ENCODE results near the gene TIMP1.

TIMP1 gene

GRCh38 chrX:47563801-47564315, 18.4 kb upstream of the TIMP1 start:
- H3K36me3 ChIP-seq (ENCODE audit: insufficient read depth, low read length) = peaks cover 38% of the 10 kb centered on the region
- no peak overlapping the region for H3K27ac ChIP-seq (ENCODE audit: low read depth, low read length)
- no peaks in the 10 kb centered on the region for H3K4me1 ChIP-seq (ENCODE audit: insufficient read depth, low read length)

GRCh38 chrX:47564438-47565085, 17.7 kb upstream of the TIMP1 start:
- Histone ChIP-seq H3K9ac (ENCODE audit: low read length) (no peak overlapping the region), H3K4me3 (ENCODE audit: low read depth in 1 of 2, low read length in 2 of 2) (no peak overlapping the region), H3K4me1 (ENCODE audit: insufficient read depth, low read length) (no peaks in the 10 kb centered on the region), H3K9me3 (ENCODE audit: low read length) (no peaks in the 10 kb centered on the region), H3K27ac (ENCODE audit: low read depth, low read length) (no peak overlapping the region), H3K27me3 (ENCODE audit: control insufficient read depth in 1 of 2, insufficient read depth in 2 of 2, low read length in 2 of 2) (no peaks in the 10 kb centered on the region), H3K36me3 (ENCODE audit: insufficient read depth, low read length) (peaks cover 44% of the 10 kb centered on the region)

More at GRCh38 chrX:47563801-47564315, 18.4 kb upstream of the TIMP1 start:
- Histone ChIP-seq H3K27me3 (ENCODE audit: control insufficient read depth in 1 of 2, insufficient read depth in 2 of 2, low read length in 2 of 2) (no peaks in the 10 kb centered on the region), H3K9ac (ENCODE audit: low read length) (no peak overlapping the region), H3K4me3 (ENCODE audit: low read depth in 1 of 2, low read length in 2 of 2) (no peak overlapping the region), H3K9me3 (ENCODE audit: low read length) (no peaks in the 10 kb centered on the region)

GRCh38 chrX:47566841-47567240, 15.4 kb upstream of the TIMP1 start:
- no peak overlapping the region for H3K27ac ChIP-seq (ENCODE audit: low read depth, low read length)
- H3K9ac ChIP-seq (ENCODE audit: low read length) = no peak overlapping the region
- H3K4me3 ChIP-seq (ENCODE audit: low read depth in 1 of 2, low read length in 2 of 2) = no peak overlapping the region
- H3K36me3 ChIP-seq (ENCODE audit: insufficient read depth, low read length) = peaks cover 52% of the 10 kb centered on the region
- no peaks in the 10 kb centered on the region for H3K9me3 ChIP-seq (ENCODE audit: low read length)
- H3K4me1 ChIP-seq (ENCODE audit: insufficient read depth, low read length) = no peaks in the 10 kb centered on the region
- peaks cover 0 to 6% of the 10 kb centered on the region in 2 donors for H3K27me3 ChIP-seq (ENCODE audit: control insufficient read depth in 1 of 2, insufficient read depth in 2 of 2, low read length in 2 of 2)

- H3K36me3 ChIP-seq (ENCODE audit: insufficient read depth, low read length) = peaks cover 47% of the 10 kb centered on the region
- no peak overlapping the region for H3K27ac ChIP-seq (ENCODE audit: low read depth, low read length)
- H3K9me3 ChIP-seq (ENCODE audit: low read length) = no peaks in the 10 kb centered on the region
- peaks cover 0 to 18% of the 10 kb centered on the region in 2 donors for H3K27me3 ChIP-seq (ENCODE audit: control insufficient read depth in 1 of 2, insufficient read depth in 2 of 2, low read length in 2 of 2)
- no peak overlapping the region for H3K9ac ChIP-seq (ENCODE audit: low read length)
- peaks cover 7% of the 10 kb centered on the region for H3K4me1 ChIP-seq (ENCODE audit: insufficient read depth, low read length)
- no peak overlapping the region for H3K4me3 ChIP-seq (ENCODE audit: low read depth in 1 of 2, low read length in 2 of 2)
Measured at GRCh38 chrX:47568656-47569295, 13.5 kb upstream of the TIMP1 start.

GRCh38 chrX:47570794-47571193, 11.4 kb upstream of the TIMP1 start:
- Histone ChIP-seq H3K9me3 (ENCODE audit: low read length) (no peaks in the 10 kb centered on the region), H3K9ac (ENCODE audit: low read length) (no peak overlapping the region), H3K27ac (ENCODE audit: low read depth, low read length) (no peak overlapping the region), H3K36me3 (ENCODE audit: insufficient read depth, low read length) (peaks cover 39% of the 10 kb centered on the region), H3K4me3 (ENCODE audit: low read depth in 1 of 2, low read length in 2 of 2) (no peak overlapping the region), H3K4me1 (ENCODE audit: insufficient read depth, low read length) (peaks cover 7% of the 10 kb centered on the region), H3K27me3 (ENCODE audit: control insufficient read depth in 1 of 2, insufficient read depth in 2 of 2, low read length in 2 of 2) (peaks cover 0 to 27% of the 10 kb centered on the region in 2 donors)

- Histone ChIP-seq H3K4me1 (ENCODE audit: insufficient read depth, low read length) (peaks cover 7% of the 10 kb centered on the region), H3K27ac (ENCODE audit: low read depth, low read length) (no peak overlapping the region), H3K9me3 (ENCODE audit: low read length) (no peaks in the 10 kb centered on the region), H3K27me3 (ENCODE audit: control insufficient read depth in 1 of 2, insufficient read depth in 2 of 2, low read length in 2 of 2) (peaks cover 0 to 27% of the 10 kb centered on the region in 2 donors), H3K4me3 (ENCODE audit: low read depth in 1 of 2, low read length in 2 of 2) (no peak overlapping the region), H3K9ac (ENCODE audit: low read length) (no peak overlapping the region), H3K36me3 (ENCODE audit: insufficient read depth, low read length) (peaks cover 39% of the 10 kb centered on the region)
Measured at GRCh38 chrX:47571215-47571614, 11.0 kb upstream of the TIMP1 start.

- Histone ChIP-seq H3K27me3 (ENCODE audit: control insufficient read depth in 1 of 2, insufficient read depth in 2 of 2, low read length in 2 of 2) (peaks cover 0 to 27% of the 10 kb centered on the region in 2 donors), H3K4me1 (ENCODE audit: insufficient read depth, low read length) (peaks cover 7% of the 10 kb centered on the region), H3K4me3 (ENCODE audit: low read depth in 1 of 2, low read length in 2 of 2) (no peak overlapping the region), H3K27ac (ENCODE audit: low read depth, low read length) (no peak overlapping the region), H3K9me3 (ENCODE audit: low read length) (no peaks in the 10 kb centered on the region), H3K36me3 (ENCODE audit: insufficient read depth, low read length) (peaks cover 34% of the 10 kb centered on the region), H3K9ac (ENCODE audit: low read length) (no peak overlapping the region)
Measured at GRCh38 chrX:47571896-47572295, 10.3 kb upstream of the TIMP1 start.

- H3K4me3 ChIP-seq (ENCODE audit: low read depth in 1 of 2, low read length in 2 of 2) = no peak overlapping the region
- H3K9ac ChIP-seq (ENCODE audit: low read length) = no peak overlapping the region
- no peak overlapping the region for H3K27ac ChIP-seq (ENCODE audit: low read depth, low read length)
- H3K36me3 ChIP-seq (ENCODE audit: insufficient read depth, low read length) = peaks cover 25% of the 10 kb centered on the region
- peaks cover 0 to 27% of the 10 kb centered on the region in 2 donors for H3K27me3 ChIP-seq (ENCODE audit: control insufficient read depth in 1 of 2, insufficient read depth in 2 of 2, low read length in 2 of 2)
- H3K9me3 ChIP-seq (ENCODE audit: low read length) = no peaks in the 10 kb centered on the region
- peaks cover 7% of the 10 kb centered on the region for H3K4me1 ChIP-seq (ENCODE audit: insufficient read depth, low read length)
Measured at GRCh38 chrX:47572773-47573340, 9.4 kb upstream of the TIMP1 start.

- peaks cover 18% of the 10 kb centered on the region for H3K36me3 ChIP-seq (ENCODE audit: insufficient read depth, low read length)
- H3K9ac ChIP-seq (ENCODE audit: low read length) = no peak overlapping the region
- no peak overlapping the region for H3K27ac ChIP-seq (ENCODE audit: low read depth, low read length)
- H3K27me3 ChIP-seq (ENCODE audit: control insufficient read depth in 1 of 2, insufficient read depth in 2 of 2, low read length in 2 of 2) = peaks cover 0 to 27% of the 10 kb centered on the region in 2 donors
- peak overlapping the region in 1 of 2 donors; percentile 35 for H3K4me3 ChIP-seq (ENCODE audit: low read depth in 1 of 2, low read length in 2 of 2)
- H3K4me1 ChIP-seq (ENCODE audit: insufficient read depth, low read length) = peaks cover 7% of the 10 kb centered on the region
- H3K9me3 ChIP-seq (ENCODE audit: low read length) = no peaks in the 10 kb centered on the region
Measured at GRCh38 chrX:47573341-47574075, 8.7 kb upstream of the TIMP1 start.

GRCh38 chrX:47574076-47574546, 8.1 kb upstream of the TIMP1 start:
- H3K27me3 ChIP-seq (ENCODE audit: control insufficient read depth in 1 of 2, insufficient read depth in 2 of 2, low read length in 2 of 2) = peaks cover 0 to 27% of the 10 kb centered on the region in 2 donors
- H3K36me3 ChIP-seq (ENCODE audit: insufficient read depth, low read length) = peaks cover 13% of the 10 kb centered on the region
- H3K27ac ChIP-seq (ENCODE audit: low read depth, low read length) = no peak overlapping the region
- H3K9ac ChIP-seq (ENCODE audit: low read length) = no peak overlapping the region
- peak overlapping the region in 1 of 2 donors; percentile 35 for H3K4me3 ChIP-seq (ENCODE audit: low read depth in 1 of 2, low read length in 2 of 2)
- H3K9me3 ChIP-seq (ENCODE audit: low read length) = no peaks in the 10 kb centered on the region
- peaks cover 7% of the 10 kb centered on the region for H3K4me1 ChIP-seq (ENCODE audit: insufficient read depth, low read length)
